ENCODE measurements around the gene CD48. TPM values are rescaled to one million over a fixed set of nuclear protein-coding genes. Genes with fewer than 3 reads are reported as not detected.

Gene CD48
- total RNA-seq, 1 experiment from 2014 or later = not detected

GRCh38 chr1:160676869-160677597, 34.6 kb downstream of the CD48 start:
- no peak for DNase-seq (ENCODE audit: low spot score)

DNA sequence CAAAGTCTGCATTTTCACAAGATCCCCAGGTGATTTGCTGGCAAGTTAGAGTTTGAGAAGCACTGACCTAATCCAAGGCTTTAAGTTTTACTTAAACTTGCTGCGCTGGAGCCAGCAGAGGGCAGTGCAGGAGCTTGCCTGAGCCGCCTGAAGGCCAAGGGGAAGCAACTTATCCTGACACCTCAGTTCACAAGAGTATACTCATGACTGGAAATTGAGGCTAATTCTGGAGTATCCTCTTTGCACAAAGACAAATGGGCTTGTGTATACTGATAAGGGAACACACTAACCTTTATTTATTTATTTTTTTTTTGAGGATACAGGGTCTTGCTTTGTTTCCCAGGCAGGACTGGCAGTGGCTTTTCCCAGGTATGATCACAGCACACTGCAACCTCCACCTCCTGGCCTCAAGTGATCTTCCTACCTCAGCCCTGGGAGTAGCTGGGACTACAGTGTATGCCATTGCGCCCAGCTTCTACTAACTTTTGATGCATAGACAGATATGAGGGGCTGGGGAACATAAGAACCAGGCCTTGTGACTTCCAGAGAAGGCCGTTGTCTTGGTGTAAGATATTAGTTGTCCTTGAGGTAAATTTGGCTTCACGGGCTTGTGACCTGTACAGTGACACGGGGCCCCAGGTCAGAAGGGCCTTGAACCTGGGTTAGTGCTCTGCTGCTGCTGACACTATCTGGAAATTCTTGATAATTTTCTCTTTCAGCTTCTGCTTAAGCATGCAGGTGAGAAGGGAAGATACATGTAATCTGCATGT, 35.8 kb downstream of the CD48 start:
- DNase-seq (ENCODE audit: low spot score) = peak; percentile 59

DNA sequence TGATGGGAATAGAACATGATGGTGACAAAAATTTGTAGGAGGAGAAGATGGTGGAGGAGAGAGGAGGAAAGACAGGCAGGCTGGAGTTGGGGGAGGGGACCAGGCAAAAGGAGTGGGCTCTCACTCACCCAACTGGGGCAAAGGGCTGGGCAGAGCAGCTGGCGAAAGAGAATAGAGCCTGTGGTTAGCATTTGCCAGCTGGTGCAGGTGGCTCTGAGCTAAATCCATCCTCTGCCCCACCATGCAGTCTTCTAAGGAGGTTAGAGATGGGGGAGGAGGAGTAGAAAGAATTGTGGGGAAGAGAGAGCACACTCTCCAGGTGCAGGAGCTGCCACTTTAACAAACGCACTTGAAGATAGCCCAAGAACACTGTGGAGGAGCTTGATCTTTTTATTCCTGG, 37.2 kb downstream of the CD48 start:
- DNase-seq (ENCODE audit: low spot score) = no peak

DNA sequence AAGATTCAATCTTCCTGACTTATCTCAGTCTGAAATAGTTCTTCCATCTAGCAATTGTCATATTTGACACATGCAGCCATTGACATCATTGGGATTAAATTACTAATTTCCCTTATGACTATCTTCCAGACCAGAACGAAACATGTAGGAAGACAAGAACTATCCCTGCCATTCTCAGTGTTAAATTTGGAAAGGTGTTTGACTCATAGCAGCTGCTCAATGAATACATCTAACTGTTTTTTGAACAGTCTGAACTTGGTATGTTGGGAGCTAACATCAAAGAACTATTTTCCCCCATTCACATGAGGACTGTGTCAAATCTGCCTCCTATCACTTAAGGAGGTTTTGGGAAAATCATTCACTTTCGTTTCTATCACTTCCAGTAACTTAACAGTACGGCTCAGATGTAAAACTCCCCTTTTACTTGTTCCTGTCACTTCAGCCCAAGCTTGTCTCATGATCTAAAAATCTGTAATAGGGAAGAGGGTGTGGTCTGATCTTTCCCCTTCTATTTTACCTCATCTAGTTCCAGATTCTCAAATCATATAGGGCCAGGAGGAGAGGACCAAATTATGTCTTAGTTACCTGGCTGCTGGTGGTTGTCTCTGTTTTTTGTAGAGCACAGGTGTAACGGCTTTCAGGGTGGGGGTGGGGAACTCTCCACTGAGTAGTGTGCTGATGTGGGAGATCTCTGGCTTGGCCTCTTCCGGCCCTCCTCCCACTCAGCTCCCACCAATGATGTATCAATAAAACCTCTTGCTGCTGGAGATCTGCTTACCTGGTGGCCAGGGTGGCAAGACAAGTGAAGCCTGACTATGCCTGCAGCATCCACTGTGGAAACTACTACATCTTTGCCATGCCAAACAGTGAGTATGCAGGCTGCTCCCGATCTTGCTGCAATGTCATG, 38.6 kb downstream of the CD48 start:
- no peak for DNase-seq (ENCODE audit: low spot score)

GRCh38 chr1:160671603-160672517, 39.8 kb downstream of the CD48 start:
- no peak for DNase-seq (ENCODE audit: low spot score)

DNA sequence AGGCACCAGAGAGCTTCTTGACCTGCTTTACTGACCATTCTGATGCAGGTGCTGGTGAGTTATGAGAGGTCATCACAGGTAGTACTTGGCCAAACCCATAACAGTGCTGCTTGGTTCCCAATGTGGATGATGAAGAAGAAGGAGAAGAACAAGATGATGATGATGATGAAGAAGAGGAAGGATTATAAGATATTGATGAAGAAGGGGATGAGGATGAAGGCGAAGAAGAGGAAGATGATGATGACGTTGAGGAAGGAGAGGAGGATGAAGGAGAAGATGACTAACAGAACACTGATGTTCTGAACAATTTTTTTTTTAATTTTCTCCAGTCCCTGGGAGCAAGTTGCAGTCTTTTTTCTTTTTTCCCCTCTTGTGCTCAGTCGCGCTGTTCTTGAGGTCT, 40.9 kb downstream of the CD48 start:
- no peak for DNase-seq (ENCODE audit: low spot score)

DNA sequence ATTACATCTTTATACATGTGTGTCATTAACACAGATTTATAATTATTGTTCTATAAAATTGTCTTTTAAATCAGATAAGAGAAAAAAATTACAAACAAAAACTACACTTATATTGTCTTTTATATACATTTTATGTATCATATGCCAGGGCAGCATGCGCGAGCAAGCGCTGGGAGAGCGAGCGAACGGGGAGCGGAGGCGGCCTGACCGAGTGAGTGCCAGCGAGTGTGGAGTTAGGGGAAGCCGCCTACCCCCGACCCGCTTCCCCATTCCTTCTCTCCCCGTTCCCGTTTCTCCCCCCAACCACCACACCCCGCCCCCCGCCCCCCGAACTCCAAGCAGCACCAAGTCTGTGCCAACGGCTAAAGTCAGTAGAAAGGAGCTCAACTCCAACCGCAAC, 41.8 kb downstream of the CD48 start:
- DNase-seq (ENCODE audit: low spot score) = no peak

- DNase-seq (ENCODE audit: low spot score) = no peak
Measured at GRCh38 chr1:160669276-160669675, 42.3 kb downstream of the CD48 start.

DNA sequence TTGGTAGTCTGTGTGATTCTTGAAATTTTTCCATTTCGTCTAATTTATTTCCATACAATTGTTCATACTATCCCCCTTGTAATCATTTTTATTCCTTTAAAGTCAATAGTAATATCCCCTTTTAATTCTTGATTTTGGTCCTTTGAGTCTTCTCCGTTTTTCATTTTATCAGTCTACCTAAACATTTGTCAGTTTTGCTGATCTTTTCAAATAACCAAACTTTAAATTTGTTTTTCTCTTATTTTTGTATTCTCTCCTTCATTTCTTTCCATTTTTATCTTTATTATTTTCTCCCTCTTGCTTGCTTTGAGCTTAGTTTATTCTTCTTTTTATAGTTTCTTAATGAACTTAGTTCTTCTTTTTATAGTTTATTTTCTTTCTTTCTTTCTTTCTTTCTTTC, 43.7 kb downstream of the CD48 start:
- no peak for DNase-seq (ENCODE audit: low spot score)

DNA sequence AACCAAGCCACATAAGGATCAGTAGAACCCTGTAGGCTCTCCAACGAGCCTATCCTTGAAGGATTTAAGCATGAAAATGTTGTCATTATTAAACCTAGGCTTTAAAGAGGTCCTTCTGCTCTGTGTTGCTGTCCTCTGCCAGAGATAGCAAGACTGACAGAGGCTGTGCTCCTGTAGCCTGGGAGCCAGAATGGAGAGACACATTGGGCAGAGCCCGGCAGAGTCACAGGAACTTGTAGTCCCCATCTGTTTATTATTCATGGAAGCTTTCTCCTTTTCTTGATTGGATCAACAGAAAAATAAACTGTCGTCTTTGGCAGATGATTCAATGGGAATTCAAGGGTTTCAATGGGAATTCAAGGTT, 45.6 kb downstream of the CD48 start:
- DNase-seq (ENCODE audit: low spot score) = no peak

GRCh38 chr1:160665330-160666078, 46.1 kb downstream of the CD48 start:
- no peak for DNase-seq (ENCODE audit: low spot score)

GRCh38 chr1:160664573-160665051, 47.0 kb downstream of the CD48 start:
- no peak for DNase-seq (ENCODE audit: low spot score)

GRCh38 chr1:160662910-160663309, 48.7 kb downstream of the CD48 start:
- no peak for DNase-seq (ENCODE audit: low spot score)

GRCh38 chr1:160659566-160659965, 52.1 kb downstream of the CD48 start:
- no peak for DNase-seq (ENCODE audit: low spot score)

DNA sequence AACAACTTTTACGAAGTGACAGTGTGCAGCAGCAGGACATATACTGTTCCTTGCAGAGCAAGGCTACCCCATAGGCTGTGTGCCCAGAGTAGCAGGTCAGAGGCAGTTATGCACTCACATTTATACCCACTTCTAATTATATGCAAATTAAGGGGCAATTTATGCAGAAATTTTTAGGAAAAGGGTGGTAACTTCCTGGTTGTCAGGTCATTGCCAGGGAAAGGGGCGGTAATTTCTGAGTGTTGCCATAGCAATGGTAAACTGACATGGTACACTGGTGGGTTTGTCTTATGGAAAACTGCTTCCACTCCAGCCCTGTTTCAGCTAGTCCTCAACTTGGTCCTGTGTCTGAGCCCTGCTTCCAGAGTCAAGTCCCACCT, 52.8 kb downstream of the CD48 start:
- DNase-seq (ENCODE audit: low spot score) = no peak

DNA sequence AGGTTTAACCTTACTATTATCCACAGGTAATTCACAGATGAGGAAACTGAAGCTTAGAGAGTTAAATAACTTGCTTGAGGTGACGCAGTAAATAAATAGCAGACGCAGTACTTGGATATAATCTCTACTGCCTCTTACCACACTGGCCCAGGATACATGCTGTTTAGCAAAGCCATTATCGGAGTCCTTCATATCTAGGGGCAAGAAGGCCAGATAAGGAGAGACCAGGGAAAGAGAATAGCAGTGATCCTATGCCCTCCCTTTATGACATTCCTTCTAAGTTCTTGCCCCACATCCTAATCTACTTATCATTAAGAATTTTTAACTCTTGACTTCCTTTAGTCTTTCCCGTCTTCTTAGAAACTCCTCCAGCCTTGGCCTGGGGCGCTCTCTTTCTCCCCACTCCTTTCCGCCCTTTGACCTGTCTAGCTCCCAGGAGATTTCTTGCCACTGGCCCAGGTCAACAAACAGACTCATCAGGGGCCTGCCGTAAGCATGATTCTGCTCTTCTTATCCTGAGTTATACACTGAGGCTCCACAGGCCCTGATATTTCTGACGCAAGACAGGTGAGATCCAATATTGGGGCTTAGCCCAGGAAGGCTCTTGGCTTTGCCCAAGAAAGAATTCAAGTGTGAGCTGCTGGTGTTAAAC, 53.3 kb downstream of the CD48 start:
- DNase-seq (ENCODE audit: low spot score) = no peak

GRCh38 chr1:160657250-160657781, 54.3 kb downstream of the CD48 start:
- DNase-seq (ENCODE audit: low spot score) = no peak

- no peak for DNase-seq (ENCODE audit: low spot score)
Measured at GRCh38 chr1:160656737-160657136, 54.9 kb downstream of the CD48 start.

GRCh38 chr1:160653620-160654016, 58.0 kb downstream of the CD48 start:
- no peak for DNase-seq (ENCODE audit: low spot score)
